GM19324 (cell line): ENCODE measurements around the gene GRK7.

Experiments used
- ATAC-seq: cut with Tn5 transposase; IDR thresholded peaks from one replicate; pipeline ENCODE4 v1.9.1; 2021; ENCODE audit warnings: mild to moderate bottlenecking, moderate library complexity; ENCODE audit not compliant: unreplicated experiment, low FRiP score

GRK7 gene

DNA sequence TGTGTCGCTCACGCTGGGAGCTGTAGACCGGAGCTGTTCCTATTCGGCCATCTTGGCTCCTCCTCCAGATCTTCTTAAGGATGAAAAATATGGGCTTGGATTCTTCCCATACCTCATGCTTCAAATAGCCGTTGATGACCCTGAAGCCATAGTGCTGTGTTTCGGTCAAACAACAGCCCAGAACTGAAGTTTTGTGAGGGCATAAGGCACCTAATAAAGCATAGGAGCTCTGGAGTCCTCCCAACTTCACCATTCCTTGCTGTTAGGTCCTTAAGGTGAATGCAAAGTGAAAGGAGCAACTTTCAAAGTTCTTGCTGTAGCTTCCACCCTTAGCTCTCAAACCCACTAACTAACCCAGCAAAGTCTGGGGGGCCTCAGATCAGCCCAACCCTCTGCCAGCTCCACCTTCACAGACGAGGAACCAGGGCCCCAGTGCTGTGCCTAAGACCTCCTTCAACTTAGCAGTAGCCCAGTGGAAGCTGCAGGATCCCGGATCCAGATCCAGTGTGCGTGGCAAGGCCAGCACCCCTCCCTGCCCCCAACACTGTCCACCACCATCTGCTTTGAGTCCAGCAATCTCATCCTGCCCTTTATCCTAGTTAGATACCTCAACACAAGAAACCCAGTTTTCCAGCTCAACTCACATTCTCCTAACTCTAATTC lies at the start of gene GRK7:
TSS of gene GRK7 (plus strand) at position 321 of the 663 bp plus-strand sequence. CDS start 14,877 bp downstream, outside the sequence.
- ATAC-seq, result no peak

DNA sequence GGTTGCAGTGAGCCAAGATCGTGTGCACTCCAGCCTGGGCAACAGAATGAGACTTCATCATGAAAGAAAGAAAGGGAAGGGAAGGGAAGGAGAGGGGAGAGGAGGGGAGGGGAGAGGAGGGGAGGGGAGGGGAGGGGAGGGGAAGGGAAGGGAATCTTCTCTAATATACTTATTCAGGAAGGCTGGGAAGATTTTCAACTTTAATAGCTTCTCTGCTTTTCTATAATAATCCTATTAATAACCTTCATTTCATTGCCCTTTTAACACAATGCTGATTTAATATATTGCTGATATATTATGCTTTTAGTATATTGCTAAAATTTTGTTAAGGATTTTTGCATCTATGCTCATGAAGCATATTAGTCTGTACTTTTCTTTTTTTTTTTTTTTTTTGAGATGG lies 48.5 kb upstream of the GRK7 start:
- ATAC-seq, result no peak

- ATAC-seq, result no peak
These were observed 41.1 kb upstream of the GRK7 start for GRCh38 chr3:141722081-141722480.

DNA sequence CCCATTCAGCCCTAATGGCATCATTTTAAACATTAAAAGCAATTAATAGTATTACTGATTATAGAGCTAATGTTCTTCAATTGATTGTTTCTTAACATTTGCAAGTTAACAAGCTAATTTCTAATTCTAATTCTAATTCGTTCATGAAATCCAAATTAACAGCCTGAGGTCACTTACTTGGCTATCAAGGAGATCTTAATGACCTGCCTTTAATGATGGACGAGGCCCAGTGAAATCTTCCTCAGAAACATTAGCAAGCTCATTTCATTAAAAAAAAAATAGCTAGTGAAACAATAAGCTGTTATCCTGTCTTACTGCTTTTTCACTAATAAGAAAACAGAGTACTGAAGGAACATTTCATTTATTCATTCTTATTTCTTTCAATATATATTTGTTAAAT lies 40.6 kb upstream of the GRK7 start:
- no peak for ATAC-seq

GRCh38 chr3:141723255-141723654 lies 40.0 kb upstream of the GRK7 start:
- no peak for ATAC-seq

GRCh38 chr3:141724186-141724585 lies 39.0 kb upstream of the GRK7 start:
- no peak for ATAC-seq

- ATAC-seq, result no peak
These were observed 38.2 kb upstream of the GRK7 start for GRCh38 chr3:141725036-141725435.

GRCh38 chr3:141726483-141726882 lies 36.7 kb upstream of the GRK7 start:
- no peak for ATAC-seq

GRCh38 chr3:141728355-141728892 lies 34.8 kb upstream of the GRK7 start:
- ATAC-seq, result no peak

DNA sequence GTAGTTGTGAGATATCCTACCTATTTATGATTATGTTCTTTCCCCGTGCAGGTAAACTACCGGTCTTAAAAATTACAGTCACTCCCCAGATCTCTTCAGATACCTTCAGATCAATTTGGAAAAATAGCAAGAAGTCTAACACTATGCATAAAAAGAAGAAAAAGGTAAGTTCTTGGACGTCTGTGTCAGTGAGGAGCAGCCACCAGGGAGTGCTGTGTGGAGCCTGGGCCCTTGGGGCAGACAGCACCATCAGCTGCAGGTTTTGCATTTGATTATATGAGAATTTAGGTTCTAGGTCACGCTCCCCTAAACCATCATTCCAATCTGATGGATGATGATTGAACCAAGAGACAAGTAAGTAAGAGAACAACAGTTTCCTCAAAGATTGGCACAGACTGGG lies 34.0 kb upstream of the GRK7 start:
- no peak for ATAC-seq

- ATAC-seq, result no peak
These were observed 28.0 kb upstream of the GRK7 start for GRCh38 chr3:141735176-141735575.

DNA sequence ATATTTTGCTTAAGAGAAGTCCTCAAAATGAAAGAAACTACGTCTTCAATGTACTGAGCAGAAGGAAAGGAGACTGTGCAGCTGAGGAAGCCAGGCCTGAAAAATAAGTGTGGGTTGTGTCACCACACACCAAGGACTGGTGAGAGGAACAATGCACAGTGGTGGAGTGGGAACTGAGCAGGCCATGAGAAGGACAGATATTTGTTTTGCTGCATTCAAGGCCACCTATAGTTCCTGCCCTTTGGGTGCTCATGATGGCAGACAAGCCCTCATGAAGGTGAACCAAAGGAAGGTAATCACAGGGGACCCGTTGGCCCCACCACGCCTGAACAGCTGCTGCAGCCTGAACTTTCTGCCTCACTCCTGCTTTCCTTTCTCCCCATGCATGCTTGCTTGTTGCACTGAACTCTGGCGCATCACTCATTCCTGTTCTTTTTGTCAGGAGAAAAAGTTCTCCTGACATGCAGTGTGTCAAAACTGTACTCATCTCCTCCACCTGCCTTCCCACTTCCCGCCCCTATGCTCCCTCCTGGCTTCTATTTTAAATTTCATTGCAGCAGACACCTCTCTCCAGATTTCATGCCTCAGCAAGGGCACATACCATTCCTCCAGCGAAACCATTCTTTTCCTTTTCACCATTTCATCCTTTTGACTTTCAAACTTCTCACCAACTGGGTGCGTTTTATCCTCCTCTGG lies 27.3 kb upstream of the GRK7 start:
- ATAC-seq, result no peak

DNA sequence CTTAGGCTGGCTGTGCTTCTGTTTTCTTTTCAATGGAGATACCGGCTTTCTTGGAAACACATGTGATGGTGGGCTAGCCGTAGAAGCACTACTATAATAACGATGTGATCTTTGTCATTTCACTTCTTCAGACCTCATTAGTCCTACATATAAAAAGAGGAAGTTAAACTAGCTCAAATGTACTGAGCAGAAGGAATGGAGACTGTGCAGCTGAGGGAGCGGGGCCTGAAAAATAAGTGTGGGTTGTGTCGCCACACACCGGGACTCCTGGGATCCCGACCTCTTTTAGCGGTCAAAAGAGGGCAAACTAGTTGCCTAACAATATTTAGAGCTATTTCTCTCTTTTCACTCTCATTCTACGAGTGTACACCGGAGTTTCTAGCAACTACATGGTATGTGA lies 26.1 kb upstream of the GRK7 start:
- no peak for ATAC-seq

GRCh38 chr3:141737678-141738021 lies 25.6 kb upstream of the GRK7 start:
- ATAC-seq, result no peak

- ATAC-seq, result peak; percentile 96
These were observed 25.0 kb upstream of the GRK7 start, which contains the start of gene RNF7 for GRCh38 chr3:141738022-141738890. RNF7 (plus strand) TSS chr3:141738298; CDS start chr3:141738342, 44 bp downstream.

- ATAC-seq, result no peak
These were observed 24.3 kb upstream of the GRK7 start for GRCh38 chr3:141738891-141739363.

DNA sequence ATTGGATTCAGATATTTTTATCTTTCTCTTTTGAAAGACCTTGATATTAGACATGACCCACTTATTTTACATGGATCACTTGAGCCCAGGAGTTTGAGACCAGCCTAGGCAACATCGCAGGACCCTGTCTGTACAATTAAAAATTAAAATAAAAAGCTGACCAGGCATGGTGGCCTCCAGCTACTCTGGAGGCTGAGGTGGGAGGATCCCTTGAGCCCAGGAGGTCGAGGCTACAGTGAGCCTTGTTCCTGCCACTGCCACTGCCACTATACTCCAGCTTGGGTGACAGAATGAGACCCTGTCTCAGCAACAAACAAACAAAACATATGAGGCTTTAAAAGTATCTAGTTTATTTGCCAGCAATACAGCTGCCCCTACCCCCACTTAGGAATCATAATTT lies 23.5 kb upstream of the GRK7 start:
- ATAC-seq, result no peak

DNA sequence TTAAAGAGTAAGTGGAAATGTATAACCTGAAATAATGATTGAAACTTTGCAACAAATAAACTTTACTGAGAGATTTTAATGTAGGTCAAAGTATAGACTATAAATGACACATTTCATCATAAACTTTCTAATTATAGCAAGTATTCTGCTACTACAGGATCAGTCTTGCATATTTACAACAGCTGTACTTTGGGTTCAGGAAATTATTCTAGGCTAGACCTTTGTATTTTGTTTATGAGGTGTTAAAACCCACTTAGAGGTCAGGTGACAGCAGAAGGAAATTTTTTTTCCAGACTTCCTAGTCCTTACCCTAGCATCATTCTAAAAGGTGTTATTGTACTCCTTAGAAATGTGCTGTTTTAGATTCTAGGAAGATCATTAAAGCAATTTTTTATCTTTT lies 22.9 kb upstream of the GRK7 start:
- ATAC-seq, result no peak

DNA sequence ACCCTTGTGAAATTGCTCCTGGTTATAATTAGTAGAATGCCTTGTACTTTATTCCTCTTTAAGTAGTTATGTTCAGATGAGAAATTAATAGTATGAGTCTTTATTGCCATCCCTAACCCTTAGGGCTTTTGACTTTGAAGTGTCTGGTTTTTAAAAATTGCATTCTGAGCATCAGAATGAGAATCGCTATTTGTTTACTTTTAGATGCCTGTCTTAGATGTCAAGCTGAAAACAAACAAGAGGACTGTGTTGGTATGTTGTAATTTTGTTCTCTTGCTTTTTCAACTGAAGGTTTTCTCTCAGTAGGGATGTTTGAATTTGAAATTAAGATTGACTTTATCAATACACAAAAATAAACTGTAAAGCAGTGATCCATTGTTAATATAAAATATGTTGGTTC lies 19.9 kb upstream of the GRK7 start:
- ATAC-seq, result no peak

- ATAC-seq, result no peak
These were observed 16.2 kb upstream of the GRK7 start for GRCh38 chr3:141746962-141747361.

DNA sequence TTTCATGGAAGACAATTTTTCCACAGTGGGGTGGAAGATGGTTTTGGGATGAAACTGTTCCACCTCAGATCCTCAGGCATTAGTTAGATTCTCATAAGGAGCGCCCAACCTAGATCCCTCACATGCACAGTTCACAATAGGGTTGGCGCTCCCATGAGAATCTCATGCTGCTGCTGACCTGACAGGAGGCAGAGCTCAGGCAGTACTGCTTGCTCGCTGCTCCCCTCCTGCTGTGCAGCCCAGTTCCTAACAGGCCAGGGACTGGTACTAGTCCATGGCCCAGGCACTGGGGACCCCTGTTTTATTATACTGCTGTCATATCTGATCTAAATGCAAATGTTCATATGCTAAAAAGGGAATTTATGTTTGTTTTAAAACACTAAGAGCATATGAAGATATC lies 9.8 kb upstream of the GRK7 start:
- ATAC-seq, result no peak
